Activated CD4-positive, alpha-beta memory T cell treated with anti-CD3 and anti-CD28 coated beads, Interleukin-2, amount 10 ng/mL, durations not matched to agents 7 days and 5 days (primary cell): ENCODE data around the gene IFI44. TPM values are rescaled to one million over a fixed set of nuclear protein-coding genes. Genes with fewer than 3 reads are reported as not detected.
A peak's percentile ranks its signal among the peaks of the same experiment; 100 is the strongest.

Experiments
- CTCF ChIA-PET: fragments of 350-600 bp; sonication (Branson Sonifier 250); formaldehyde crosslinking; loops from one replicate; lab custom pipeline; 2021; ENCODE audit warnings: antibody characterized with exemption, inconsistent platforms; lab: Charles Lee
- POLR2A ChIA-PET: fragments of 350-600 bp; sonication (Branson Sonifier 250); formaldehyde crosslinking; loops from one replicate; lab custom pipeline; 2021; ENCODE audit warnings: antibody characterized with exemption; lab: Charles Lee
- DNase-seq: peaks from one replicate; pipeline ENCODE4 v3.0.0-alpha.2; 2020
- H3K27ac Mint-ChIP-seq: one replicate; pipeline ENCODE4 v1.8.0; 2021; ENCODE audit warnings: mild to moderate bottlenecking, mixed read lengths
- H3K27me3 Mint-ChIP-seq: one replicate; pipeline ENCODE4 v1.8.0; 2021; ENCODE audit warnings: mixed read lengths
- H3K36me3 Mint-ChIP-seq: one replicate; pipeline ENCODE4 v1.8.0; 2021; ENCODE audit warnings: low read depth, mixed read lengths
- H3K4me1 Mint-ChIP-seq: one replicate; pipeline ENCODE4 v1.8.0; 2021; ENCODE audit warnings: mixed read lengths
- H3K4me3 Mint-ChIP-seq: one replicate; pipeline ENCODE4 v1.8.0; 2021; ENCODE audit warnings: mild to moderate bottlenecking, mixed read lengths
- H3K9me3 Mint-ChIP-seq: one replicate; pipeline ENCODE4 v1.8.0; 2021; ENCODE audit warnings: mixed read lengths
- total RNA-seq, 2 experiments: library from RNA; stranded (reverse); gene quantifications; one replicate each; pipeline ENCODE4 v1.2.3, GENCODE V29; 2021

The IFI44 gene, protein sequence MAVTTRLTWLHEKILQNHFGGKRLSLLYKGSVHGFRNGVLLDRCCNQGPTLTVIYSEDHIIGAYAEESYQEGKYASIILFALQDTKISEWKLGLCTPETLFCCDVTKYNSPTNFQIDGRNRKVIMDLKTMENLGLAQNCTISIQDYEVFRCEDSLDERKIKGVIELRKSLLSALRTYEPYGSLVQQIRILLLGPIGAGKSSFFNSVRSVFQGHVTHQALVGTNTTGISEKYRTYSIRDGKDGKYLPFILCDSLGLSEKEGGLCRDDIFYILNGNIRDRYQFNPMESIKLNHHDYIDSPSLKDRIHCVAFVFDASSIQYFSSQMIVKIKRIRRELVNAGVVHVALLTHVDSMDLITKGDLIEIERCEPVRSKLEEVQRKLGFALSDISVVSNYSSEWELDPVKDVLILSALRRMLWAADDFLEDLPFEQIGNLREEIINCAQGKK
- total RNA-seq = 100 to 1,000 TPM; 320 to 338 TPM

DNA sequence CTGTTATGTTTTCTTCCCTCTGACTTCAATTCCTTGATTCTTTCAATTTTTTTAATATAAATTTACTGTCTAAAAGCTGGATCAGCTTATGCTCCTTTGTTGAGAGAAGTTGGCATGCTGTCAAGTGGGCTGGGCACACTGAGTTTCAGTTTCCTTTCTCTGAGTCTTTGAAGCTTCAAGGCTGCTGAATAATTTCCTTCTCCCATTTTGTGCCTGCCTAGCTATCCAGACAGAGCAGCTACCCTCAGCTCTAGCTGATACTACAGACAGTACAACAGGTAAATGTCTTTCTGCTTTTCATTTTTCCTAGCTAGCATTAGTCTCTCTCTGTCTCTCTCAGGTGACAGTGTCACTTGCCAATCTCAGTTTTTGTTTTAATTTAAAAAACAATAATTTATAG is at the start of gene IFI44:
TSS of gene IFI44 (plus strand) at position 204 of the 400 bp plus-strand sequence. CDS start 365 bp downstream, outside the sequence.
- POLR2A ChIA-PET = interaction anchor here (0.8 to 2.4 kb wide), 15 partner anchors 9 to 968 kb away, joined by 3 to 84 read pairs (median 5); partner anchors contain the start of genes DNAJB4, FUBP1, IFI44L and ZZZ3
- Mint-ChIP-seq H3K4me1 (peaks cover 59% of the 10 kb centered on the region), H3K4me3 (peak within 1 kb of the TSS; percentile 98), H3K27ac (peak within 1 kb of the TSS; percentile 90), H3K27me3 (no peaks in the 10 kb centered on the region), H3K9me3 (peaks cover 36% of the 10 kb centered on the region), H3K36me3 (peaks cover 79% of the 10 kb centered on the region)
- CTCF ChIA-PET = interaction anchor here (0.9 to 1.4 kb wide), 5 partner anchors 24 to 671 kb away, joined by 3 to 11 read pairs (median 5); partner anchors contain the start of genes FUBP1 and IFI44L
- peak; percentile 75 for DNase-seq

DNA sequence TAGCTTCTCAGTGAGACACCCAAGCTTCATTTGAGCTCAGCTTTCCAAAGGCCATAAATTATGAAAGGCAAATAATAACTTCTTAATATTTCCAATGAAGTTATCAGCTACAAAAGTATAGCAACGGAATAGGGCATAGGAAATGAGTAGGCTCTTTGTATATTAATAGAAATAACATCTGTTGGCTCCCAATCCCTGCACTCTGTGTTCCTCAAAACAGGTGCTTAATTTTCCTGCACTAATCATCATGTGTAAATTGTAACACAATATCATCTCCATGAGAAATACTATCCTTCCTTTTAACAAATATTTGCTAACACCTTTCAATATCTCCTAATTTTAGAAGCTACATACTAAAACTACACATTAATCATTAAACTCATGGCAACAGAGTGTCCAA is 48.6 kb upstream of the IFI44 start:
- CTCF ChIA-PET = interaction anchor here (0.5 to 1.6 kb wide), 2 partner anchors 16 to 353 kb away, joined by 3 to 5 read pairs; no protein-coding TSS in a partner anchor
- POLR2A ChIA-PET = no interaction called here
- peaks cover 8% of the 10 kb centered on the region for H3K27me3 Mint-ChIP-seq
- H3K36me3 Mint-ChIP-seq = no peaks in the 10 kb centered on the region
- no peak overlapping the region for H3K27ac Mint-ChIP-seq
- H3K9me3 Mint-ChIP-seq = no peaks in the 10 kb centered on the region
- H3K4me3 Mint-ChIP-seq = no peak overlapping the region
- no peaks in the 10 kb centered on the region for H3K4me1 Mint-ChIP-seq
- no peak for DNase-seq

DNA sequence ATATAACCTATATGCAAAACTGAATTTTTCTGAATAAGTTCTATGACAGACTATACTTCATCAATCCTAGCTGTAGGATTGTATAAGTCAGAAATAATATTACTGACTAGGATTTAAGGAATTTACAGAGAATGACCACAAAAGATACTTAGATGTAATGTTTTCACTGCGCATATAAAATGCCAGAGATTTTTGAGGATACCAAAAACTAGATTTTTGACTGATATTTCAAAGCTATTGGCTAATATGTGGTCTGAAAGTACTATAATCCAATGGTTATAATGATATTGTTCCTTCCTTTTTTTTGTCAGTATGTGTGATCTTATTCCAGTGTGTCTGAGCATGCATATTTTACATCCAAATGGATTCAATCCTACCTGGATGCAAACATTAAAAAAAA is 46.4 kb upstream of the IFI44 start:
- Mint-ChIP-seq H3K9me3 (no peaks in the 10 kb centered on the region), H3K4me3 (no peak overlapping the region), H3K27ac (no peak overlapping the region), H3K27me3 (peaks cover 8% of the 10 kb centered on the region), H3K4me1 (no peaks in the 10 kb centered on the region), H3K36me3 (no peaks in the 10 kb centered on the region)
- ChIA-PET CTCF (no interaction called here), POLR2A (no interaction called here)
- DNase-seq = no peak

DNA sequence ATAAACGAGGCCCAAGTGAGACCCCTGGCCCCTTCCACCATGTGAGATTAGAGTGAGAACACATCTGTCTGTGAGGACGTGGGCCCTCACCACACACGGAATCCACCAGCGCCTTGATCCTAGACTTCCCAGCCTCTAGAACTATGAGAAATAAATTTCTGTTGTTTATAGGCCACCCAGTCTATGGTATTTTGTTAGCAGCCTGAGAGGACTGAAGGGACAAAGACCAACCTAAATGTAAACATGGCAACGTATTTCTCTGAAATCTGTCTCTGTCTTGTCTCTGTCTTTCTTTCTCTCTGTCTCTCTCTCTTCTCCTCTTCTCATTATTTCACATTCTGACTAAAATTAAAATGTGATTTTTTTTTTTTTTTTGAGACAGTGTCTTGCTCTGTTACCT is 45.0 kb upstream of the IFI44 start:
- peaks cover 19% of the 10 kb centered on the region for H3K27me3 Mint-ChIP-seq
- DNase-seq = no peak
- no peaks in the 10 kb centered on the region for H3K36me3 Mint-ChIP-seq
- no peak overlapping the region for H3K27ac Mint-ChIP-seq
- CTCF ChIA-PET = no interaction called here
- no peaks in the 10 kb centered on the region for H3K9me3 Mint-ChIP-seq
- POLR2A ChIA-PET = no interaction called here
- no peaks in the 10 kb centered on the region for H3K4me1 Mint-ChIP-seq
- H3K4me3 Mint-ChIP-seq = no peak overlapping the region

DNA sequence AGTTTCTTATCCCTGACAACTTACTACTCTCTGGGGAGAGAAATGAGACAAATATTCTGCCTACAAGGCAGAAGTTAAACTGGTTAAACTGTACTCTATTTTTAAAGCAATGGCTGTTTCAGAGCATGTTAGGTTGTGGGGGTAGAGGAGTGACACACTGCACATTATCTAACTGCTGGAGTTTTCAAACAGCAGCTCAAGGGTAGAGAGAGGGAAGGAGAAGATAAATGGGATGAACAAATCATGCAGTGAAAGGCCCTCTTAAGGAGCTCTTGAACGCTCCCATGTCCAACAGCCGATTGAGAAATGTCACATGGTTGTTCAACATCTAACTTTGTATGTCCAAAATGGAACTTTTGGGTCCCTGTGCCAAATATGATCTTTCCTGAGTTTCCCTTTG is 43.4 kb upstream of the IFI44 start:
- DNase-seq = no peak
- ChIA-PET CTCF (no interaction called here), POLR2A (no interaction called here)
- Mint-ChIP-seq H3K27me3 (peaks cover 35% of the 10 kb centered on the region), H3K4me1 (no peaks in the 10 kb centered on the region), H3K9me3 (no peaks in the 10 kb centered on the region), H3K36me3 (no peaks in the 10 kb centered on the region), H3K4me3 (no peak overlapping the region), H3K27ac (no peak overlapping the region)

DNA sequence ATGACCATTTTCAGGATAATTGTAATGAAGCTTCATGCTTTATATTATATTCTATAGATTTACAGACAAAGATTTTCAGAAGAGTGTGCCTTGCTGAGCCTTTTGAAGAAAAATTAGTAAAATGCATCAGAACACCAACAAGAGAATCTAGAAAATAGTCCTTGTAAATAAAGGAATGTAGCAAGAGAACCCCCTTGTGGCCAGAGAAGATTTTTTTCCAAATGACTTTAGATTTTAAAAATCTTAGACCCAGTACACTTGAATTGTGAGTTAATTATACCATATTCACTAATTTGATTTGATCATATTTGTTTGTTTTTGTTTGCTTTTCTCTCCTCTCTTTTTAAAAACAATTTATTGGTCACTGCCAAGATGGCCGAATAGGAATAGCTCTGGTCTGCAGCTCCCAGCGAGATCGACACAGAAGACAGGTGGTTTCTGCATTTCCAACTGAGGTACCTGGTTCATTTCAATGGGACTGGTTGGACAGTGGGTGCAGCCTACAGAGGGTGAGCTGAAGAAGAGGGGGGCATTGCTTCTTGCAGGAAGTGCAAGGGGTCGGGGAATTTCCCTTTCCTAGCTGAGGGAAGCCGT is 42.2 kb upstream of the IFI44 start:
- DNase-seq = no peak
- no peak overlapping the region for H3K4me3 Mint-ChIP-seq

DNA sequence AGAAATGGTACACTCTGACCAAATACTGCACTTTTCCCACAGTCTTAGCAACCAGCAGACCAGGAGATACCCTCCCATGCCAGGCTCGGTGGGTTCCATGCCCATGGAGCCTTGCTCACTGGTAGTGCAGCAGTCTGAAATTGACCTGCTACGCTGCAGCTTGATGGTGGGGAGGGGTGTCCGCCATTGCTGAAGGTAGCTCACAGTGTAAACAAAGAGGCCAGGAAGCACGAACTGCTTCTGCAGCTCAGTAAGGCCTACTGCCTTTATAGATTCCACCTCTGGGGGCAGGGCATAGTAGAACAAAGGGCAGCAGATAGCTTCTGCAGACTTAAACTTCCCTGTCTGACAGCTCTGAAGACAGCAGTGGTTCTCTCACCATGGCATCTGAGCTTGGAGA is 41.7 kb upstream of the IFI44 start:
- POLR2A ChIA-PET = no interaction called here

More for the DNA sequence above, 42.2 kb upstream of the IFI44 start:
- Mint-ChIP-seq H3K27me3 (peaks cover 41% of the 10 kb centered on the region), H3K36me3 (no peaks in the 10 kb centered on the region), H3K9me3 (no peaks in the 10 kb centered on the region), H3K4me1 (no peaks in the 10 kb centered on the region), H3K27ac (no peak overlapping the region)
- POLR2A ChIA-PET = no interaction called here
- CTCF ChIA-PET = interaction anchor here (1.2 to 2.1 kb wide), 4 partner anchors 10 to 464 kb away, joined by 3 to 11 read pairs (median 3); no protein-coding TSS in a partner anchor

DNA sequence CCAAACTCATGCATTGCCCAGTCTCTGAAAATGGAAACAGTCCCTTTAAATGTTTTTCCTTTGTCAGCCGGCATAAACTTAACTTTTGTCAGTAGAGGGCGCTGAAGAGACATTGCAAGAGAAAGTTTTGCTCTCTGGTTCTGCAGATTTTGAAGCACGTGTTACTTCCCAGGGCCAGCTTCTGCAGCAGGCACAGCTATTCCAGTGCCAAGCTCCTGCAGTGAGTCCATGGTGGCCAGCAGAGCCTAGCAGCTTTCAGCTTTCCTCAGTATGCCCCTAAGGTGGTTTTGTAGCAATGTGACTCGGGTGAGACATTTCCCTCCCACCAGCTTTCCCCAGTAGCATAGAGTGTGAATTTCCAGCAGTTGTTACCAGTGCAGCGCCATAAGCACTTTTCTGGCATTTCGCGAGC is 32.0 kb upstream of the IFI44 start:
- Mint-ChIP-seq H3K4me3 (no peak overlapping the region), H3K36me3 (peaks cover 18% of the 10 kb centered on the region), H3K27ac (peak overlapping the region; percentile 6), H3K9me3 (no peaks in the 10 kb centered on the region), H3K27me3 (peaks cover 18% of the 10 kb centered on the region), H3K4me1 (peaks cover 35% of the 10 kb centered on the region)
- ChIA-PET CTCF (interaction anchor here (0.6 to 1.7 kb wide), 19 partner anchors 9 to 736 kb away, joined by 3 to 21 read pairs (median 4); partner anchors contain the start of gene IFI44), POLR2A (interaction anchor here (0.9 to 1.6 kb wide), 5 partner anchors 29 to 613 kb away, joined by 3 to 8 read pairs (median 4); partner anchors contain the start of genes DNAJB4 and IFI44)
- DNase-seq = peak; percentile 63

More for the DNA sequence above, 41.7 kb upstream of the IFI44 start:
- no peak overlapping the region for H3K27ac Mint-ChIP-seq
- no peak overlapping the region for H3K4me3 Mint-ChIP-seq
- no peaks in the 10 kb centered on the region for H3K4me1 Mint-ChIP-seq
- H3K9me3 Mint-ChIP-seq = no peaks in the 10 kb centered on the region
- CTCF ChIA-PET = interaction anchor here (1.2 to 2.1 kb wide), 4 partner anchors 9 to 464 kb away, joined by 3 to 11 read pairs (median 3); no protein-coding TSS in a partner anchor
- DNase-seq = no peak
- peaks cover 46% of the 10 kb centered on the region for H3K27me3 Mint-ChIP-seq
- no peaks in the 10 kb centered on the region for H3K36me3 Mint-ChIP-seq

DNA sequence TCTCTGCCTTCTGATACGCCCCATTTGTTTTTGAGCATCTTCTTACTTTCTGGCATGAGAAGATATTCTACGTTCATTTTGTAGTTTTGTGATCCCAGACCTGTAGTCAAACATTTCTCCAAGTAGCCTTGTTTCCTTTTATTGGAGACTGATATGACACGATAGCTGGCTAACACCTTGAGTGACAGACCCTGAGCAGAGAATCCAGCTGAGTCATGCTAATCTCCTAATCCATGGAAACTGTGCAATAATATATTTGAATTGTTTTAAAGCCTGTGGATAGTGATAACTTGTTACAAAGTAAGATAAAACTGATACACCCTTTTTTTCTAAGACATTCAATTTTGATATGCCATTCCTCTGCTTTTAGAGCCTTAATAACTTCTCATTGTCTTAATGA is 30.6 kb upstream of the IFI44 start:
- Mint-ChIP-seq H3K36me3 (peaks cover 32% of the 10 kb centered on the region), H3K4me3 (peak overlapping the region; percentile 90), H3K27me3 (peaks cover 13% of the 10 kb centered on the region), H3K9me3 (no peaks in the 10 kb centered on the region), H3K4me1 (peaks cover 41% of the 10 kb centered on the region), H3K27ac (peak overlapping the region; percentile 92)
- no peak for DNase-seq
- POLR2A ChIA-PET = interaction anchor here (1.9 to 5.7 kb wide), 3 partner anchors 30 to 57 kb away, joined by 5 to 84 read pairs (median 11); partner anchors contain the start of gene IFI44
- CTCF ChIA-PET = no interaction called here

DNA sequence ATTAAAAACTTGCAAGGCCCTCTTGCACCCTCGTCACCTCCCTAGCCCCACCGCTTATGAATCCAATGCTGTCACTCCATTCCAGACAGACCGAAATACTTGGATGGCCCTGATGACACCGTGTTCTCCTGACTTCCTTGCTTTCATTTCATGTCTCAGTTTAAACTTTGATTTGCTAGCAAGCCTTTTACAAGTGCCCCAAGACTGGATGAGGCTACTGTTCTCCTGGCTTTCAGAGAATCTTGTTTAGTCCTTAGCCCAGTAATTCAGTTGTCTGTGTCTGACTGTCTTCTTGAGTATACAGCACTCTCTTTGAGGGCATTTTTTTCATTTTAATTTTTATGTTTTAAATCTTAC is 30.2 kb upstream of the IFI44 start:
- Mint-ChIP-seq H3K4me3 (peak overlapping the region; percentile 90), H3K4me1 (peaks cover 45% of the 10 kb centered on the region), H3K36me3 (peaks cover 36% of the 10 kb centered on the region), H3K27ac (peak overlapping the region; percentile 92), H3K27me3 (peaks cover 10% of the 10 kb centered on the region), H3K9me3 (no peaks in the 10 kb centered on the region)
- POLR2A ChIA-PET = interaction anchor here (0.9 to 5.7 kb wide), 15 partner anchors 9 to 641 kb away, joined by 3 to 84 read pairs (median 5); partner anchors contain the start of genes DNAJB4, FUBP1 and IFI44
- DNase-seq = no peak
- CTCF ChIA-PET = interaction anchor here (0.8 to 1.8 kb wide), 3 partner anchors 30 to 58 kb away, joined by 3 to 11 read pairs (median 3); partner anchors contain the start of gene IFI44

DNA sequence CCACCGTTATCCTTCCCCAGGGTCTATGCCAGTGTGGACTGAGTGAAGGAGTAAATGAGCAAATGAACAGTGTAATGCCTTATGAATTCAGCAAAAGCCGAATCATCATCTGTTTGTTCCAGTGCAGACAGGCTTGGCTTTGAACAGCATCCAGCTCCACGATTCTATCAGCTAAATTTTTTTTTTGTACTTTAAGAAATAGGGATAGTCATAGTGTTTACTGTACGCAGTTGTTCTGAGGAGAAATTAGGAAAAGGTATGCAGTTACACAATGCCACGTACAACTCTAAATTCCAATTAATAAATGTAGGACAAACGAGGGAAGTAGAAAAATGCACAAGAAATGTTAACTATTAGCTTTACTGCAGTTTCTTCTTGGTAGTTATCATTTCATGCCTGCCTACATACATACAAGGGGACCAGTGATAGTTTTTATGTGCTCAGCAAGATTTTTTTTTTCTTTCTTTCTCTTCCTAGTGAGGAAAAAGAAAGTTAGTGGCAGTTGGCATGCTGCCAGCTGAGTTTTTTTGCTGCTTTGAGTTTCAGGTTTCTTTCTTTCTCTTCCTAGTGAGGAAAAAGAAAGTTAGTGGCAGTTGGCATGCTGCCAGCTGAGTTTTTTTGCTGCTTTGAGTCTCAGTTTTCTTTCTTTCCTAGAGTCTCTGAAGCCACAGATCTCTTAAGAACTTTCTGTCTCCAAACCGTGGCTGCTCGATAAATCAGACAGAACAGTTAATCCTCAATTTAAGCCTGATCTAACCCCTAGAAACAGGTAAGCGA is 29.6 kb upstream of the IFI44 start, which contains the start of gene IFI44L:
TSS of gene IFI44L (plus strand) at position 646 of the 777 bp plus-strand sequence. CDS start 7,468 bp downstream, outside the sequence.
- Mint-ChIP-seq H3K27ac (peak within 1 kb of the TSS; percentile 92), H3K27me3 (peaks cover 7% of the 10 kb centered on the region), H3K4me3 (peak within 1 kb of the TSS; percentile 90), H3K36me3 (peaks cover 42% of the 10 kb centered on the region), H3K4me1 (peaks cover 50% of the 10 kb centered on the region), H3K9me3 (no peaks in the 10 kb centered on the region)
- ChIA-PET CTCF (interaction anchor here (0.7 to 1.8 kb wide), 7 partner anchors 25 to 641 kb away, joined by 3 to 12 read pairs (median 8); partner anchors contain the start of genes FUBP1 and IFI44), POLR2A (interaction anchor here (0.9 to 5.7 kb wide), 18 partner anchors 9 to 642 kb away, joined by 3 to 84 read pairs (median 4); partner anchors contain the start of genes DNAJB4, FUBP1 and IFI44)
- peak; percentile 84 for DNase-seq
